Measurements from ENCODE around the gene PAX7. TPM values are rescaled to one million over a fixed set of nuclear protein-coding genes. Genes with fewer than 3 reads are reported as not detected.

Gene PAX7
- total and polyA plus RNA-seq, 2 of the 4 experiments (the other 2 are of a cell fraction): not detected

- Histone ChIP-seq H3K36me3 (ENCODE audit: control insufficient read depth, insufficient read depth, low read length) (no peaks in the 10 kb centered on the region), H4K8ac (ENCODE audit: low read depth in 2 of 2, low read length in 2 of 2) (no peak overlapping the region), H3K4me2 (ENCODE audit: low read depth, low read length) (no peak overlapping the region), H3K4me3 (ENCODE audit: insufficient read depth, low read depth, low read length) (no peak overlapping the region), H3K56ac (ENCODE audit: extremely low read depth, insufficient read depth, low read length) (no peak overlapping the region), H2BK5ac (ENCODE audit: low read depth, low read length, poor library complexity, severe bottlenecking) (no peak overlapping the region), H3K27me3 (ENCODE audit: control insufficient read depth, insufficient read depth, low read length) (no peaks in the 10 kb centered on the region), H4K91ac (ENCODE audit: insufficient read depth, low read depth, low read length) (no peak overlapping the region), H4K5ac (ENCODE audit: low read depth, low read length) (no peak overlapping the region), H3K9me1 (ENCODE audit: insufficient read depth, low read length) (no peaks in the 10 kb centered on the region), H2AK5ac (ENCODE audit: low read depth, low read length) (no peak overlapping the region), H3K4me1 (ENCODE audit: control insufficient read depth, insufficient read depth, low read length) (no peaks in the 10 kb centered on the region), H3K23ac (ENCODE audit: low read depth, low read length) (no peak overlapping the region), H2AK9ac (replicated peaks; ENCODE audit: low read depth, low read length, poor library complexity) (no peak overlapping the region), H3K79me1 (ENCODE audit: low read depth in 1 of 2, low read length in 2 of 2) (no peaks in the 10 kb centered on the region), H3K14ac (replicated peaks; ENCODE audit: low read depth, low read length) (no peak overlapping the region), H3K18ac (ENCODE audit: low read depth, low read length) (no peak overlapping the region), H2AFZ (replicated peaks; ENCODE audit: low read length, poor library complexity) (no peak overlapping the region), H2BK20ac (ENCODE audit: low read depth, low read length) (no peak overlapping the region), H3K9ac (ENCODE audit: low read depth, low read length) (no peak overlapping the region), H3K4ac (ENCODE audit: low read depth, low read length) (no peak overlapping the region), H2BK120ac (ENCODE audit: low read depth, low read length) (no peak overlapping the region), H3K27ac (ENCODE audit: insufficient read depth, low read length) (no peak overlapping the region), H2BK15ac (ENCODE audit: low read depth, low read length) (no peak overlapping the region), H3K9me3 (ENCODE audit: control insufficient read depth, insufficient read depth, low read length) (no peaks in the 10 kb centered on the region), H4K20me1 (ENCODE audit: insufficient read depth, low read length) (no peaks in the 10 kb centered on the region)
- DNase-seq (no peak), ATAC-seq (ENCODE audit: low read depth) (no peak)
- no TSS peak for BruUV-seq (replicated peaks)
- POLR2A ChIA-PET (ENCODE audit: unreplicated experiment): no interaction called here
- in situ Hi-C loops (cut with MboI; ENCODE audit: low sequenced_read_pairs): no loop called here
- no peak for TF ChIP-seq CEBPB (IDR thresholded peaks at IDR 0.05; ENCODE audit: low read depth, low read length)
- TF ChIP-seq FOS (IDR thresholded peaks at IDR 0.05; ENCODE audit: low read depth, low read length): no peak
- no peak for TF ChIP-seq SMC3 (IDR thresholded peaks at IDR 0.05; ENCODE audit: low read depth, low read length)
- 63% methylated on average over 1 of the region's 1 CpG; no CpG with 5 or more reads in 1 of the 2 experiments for WGBS, 2 experiments (ENCODE audit: extremely low coverage in 2 of 2, insufficient read length in 1 of 2)
- dilution Hi-C loops (cut with HindIII; ENCODE audit: low sequenced_read_pairs, unreplicated experiment): no loop called here
- intact Hi-C loops (cut with micrococcal nuclease): no loop called here
- CTCF ChIA-PET: interaction anchor here (0.8 kb wide), 1 partner anchor 276 kb away, joined by 3 read pairs; no protein-coding TSS in a partner anchor
Measured at GRCh38 chr1:18608534-18608933, 22.1 kb upstream of the PAX7 start.

Data from IMR-90 (cell line).